Astrocyte of the hippocampus (primary cell): Measurements from ENCODE around the gene KCNH6.

ENCODE experiments used
- DNase-seq: peaks from one replicate; pipeline ENCODE4 v3.0.0; 2011; ENCODE audit warnings: low read depth, low spot score

Gene KCNH6

DNA sequence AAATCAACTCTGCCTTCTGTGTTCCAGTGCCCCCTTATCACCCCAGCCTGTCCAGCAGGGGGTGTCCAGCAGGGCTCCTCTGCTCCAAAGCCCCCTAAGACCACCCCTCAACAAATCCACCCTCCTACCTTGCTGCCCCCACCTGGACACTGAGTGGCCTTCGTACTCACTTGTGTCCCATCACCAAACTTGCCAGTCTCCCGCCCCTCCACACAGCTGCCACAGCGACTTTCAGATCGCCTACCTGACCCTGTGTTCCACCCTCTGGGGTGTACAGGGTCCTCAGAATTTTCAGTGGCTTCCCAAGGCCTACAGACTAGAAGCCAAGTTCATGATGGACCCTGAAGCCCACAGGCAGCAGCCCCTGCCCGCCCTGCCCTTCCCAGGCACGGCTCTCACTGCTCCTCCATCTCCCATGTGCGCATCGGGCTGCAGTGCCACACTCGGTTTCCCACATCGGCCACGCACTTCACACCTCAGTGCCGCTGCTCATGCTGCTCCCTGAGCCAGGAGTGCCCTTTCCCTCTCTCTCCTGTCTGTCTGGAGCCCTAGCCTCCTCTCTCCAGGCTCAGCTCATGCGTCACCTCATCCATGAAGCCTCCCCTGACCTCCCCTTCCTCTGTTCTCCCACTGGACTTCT is 11.8 kb downstream of the KCNH6 start:
- no peak for DNase-seq

GRCh38 chr17:63535640-63536039 is 12.5 kb downstream of the KCNH6 start:
- DNase-seq = no peak

DNA sequence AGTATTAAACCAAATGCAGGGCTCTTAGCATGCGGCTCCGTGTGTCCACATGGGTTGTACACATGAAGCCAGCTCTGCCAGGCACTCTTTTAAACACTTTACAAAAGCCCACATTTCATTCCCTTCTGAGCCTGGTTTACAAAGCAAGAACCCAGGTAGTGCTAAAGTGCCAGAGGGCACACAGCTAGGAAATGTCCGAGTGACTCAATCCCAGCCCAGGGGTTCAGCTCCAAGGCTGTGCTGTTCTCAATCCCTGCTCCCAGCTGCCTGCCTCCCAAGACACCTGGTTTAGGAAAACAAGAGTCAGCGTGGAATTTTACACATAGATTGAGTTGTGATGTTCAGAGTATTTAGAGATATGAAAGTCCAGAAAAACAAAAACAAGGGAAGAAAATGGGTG is 13.8 kb downstream of the KCNH6 start:
- DNase-seq = no peak

GRCh38 chr17:63537991-63538692 is 15.0 kb downstream of the KCNH6 start:
- DNase-seq = no peak

GRCh38 chr17:63538693-63539595 is 15.8 kb downstream of the KCNH6 start:
- no peak for DNase-seq

DNA sequence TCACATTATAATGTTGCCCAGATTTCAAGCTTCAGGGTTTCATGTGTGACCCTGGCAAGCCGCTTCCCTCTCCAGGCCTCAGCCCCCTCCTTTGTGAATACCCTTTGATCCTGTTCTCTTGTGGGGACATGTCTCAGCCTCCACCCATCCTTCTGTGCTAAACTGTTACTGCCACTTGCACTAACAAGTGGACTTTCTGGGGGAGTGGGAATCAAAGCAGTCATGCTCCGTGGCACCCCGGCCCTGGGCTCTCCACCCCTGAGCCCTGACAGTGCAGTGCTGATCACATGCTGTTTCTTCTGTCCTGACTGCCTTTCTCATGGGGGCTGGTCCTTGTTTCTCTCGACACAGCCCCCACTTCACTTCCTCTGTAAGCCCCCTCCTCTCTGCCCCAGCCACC is 17.4 kb downstream of the KCNH6 start:
- DNase-seq = no peak

DNA sequence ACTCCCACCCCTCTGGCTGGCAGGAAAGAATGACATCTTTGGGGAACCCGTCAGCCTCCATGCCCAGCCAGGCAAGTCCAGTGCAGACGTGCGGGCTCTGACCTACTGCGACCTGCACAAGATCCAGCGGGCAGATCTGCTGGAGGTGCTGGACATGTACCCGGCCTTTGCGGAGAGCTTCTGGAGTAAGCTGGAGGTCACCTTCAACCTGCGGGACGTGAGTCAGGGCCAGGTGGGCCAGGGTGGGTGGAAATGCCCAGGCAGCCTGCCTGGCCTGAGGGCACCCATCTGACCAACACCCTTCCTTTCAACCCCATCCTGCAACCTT is 19.0 kb downstream of the KCNH6 start:
- DNase-seq = no peak

DNA sequence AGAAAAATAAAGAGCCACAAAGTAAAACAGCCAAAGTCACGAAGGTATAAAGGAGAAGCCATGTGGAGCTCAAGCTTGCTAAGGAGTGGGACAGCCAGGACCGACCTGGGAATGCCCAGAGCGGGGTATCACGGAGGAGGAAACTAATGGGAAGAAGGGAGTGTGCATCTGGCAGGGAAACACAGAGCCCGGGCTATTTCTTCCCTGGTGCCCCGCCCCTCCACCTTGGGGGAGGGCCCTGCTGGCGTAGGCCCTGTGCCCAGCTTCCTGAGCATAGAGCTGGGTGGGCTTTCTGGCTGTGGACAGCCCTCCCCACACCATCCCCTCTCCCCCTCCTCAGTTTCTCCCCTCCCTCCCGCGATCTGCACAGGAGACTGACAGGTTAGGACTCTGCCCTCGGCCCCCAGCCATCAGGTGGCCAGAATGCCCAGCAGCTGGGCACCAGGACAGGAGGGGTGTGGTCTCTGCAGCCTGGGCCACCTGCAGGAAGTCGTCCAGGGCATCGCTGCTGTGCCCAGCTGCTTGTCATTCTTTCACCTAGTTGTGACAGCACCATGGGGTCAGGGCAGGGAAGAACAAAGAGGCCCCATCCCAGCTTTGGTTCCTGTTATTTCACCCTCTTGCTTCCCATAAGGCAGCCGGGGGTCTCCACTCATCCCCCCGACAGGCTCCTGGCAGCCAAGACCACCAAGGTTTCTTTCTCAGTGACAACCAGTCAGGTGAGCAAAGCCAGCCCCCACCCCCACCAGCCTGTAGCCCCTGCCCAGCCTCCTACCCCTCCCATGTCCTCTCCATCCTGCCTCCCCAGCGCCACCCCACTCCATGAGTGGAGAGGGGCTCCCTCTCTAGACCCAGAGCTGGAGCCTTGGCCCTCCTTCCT is 20.0 kb downstream of the KCNH6 start:
- no peak for DNase-seq

DNA sequence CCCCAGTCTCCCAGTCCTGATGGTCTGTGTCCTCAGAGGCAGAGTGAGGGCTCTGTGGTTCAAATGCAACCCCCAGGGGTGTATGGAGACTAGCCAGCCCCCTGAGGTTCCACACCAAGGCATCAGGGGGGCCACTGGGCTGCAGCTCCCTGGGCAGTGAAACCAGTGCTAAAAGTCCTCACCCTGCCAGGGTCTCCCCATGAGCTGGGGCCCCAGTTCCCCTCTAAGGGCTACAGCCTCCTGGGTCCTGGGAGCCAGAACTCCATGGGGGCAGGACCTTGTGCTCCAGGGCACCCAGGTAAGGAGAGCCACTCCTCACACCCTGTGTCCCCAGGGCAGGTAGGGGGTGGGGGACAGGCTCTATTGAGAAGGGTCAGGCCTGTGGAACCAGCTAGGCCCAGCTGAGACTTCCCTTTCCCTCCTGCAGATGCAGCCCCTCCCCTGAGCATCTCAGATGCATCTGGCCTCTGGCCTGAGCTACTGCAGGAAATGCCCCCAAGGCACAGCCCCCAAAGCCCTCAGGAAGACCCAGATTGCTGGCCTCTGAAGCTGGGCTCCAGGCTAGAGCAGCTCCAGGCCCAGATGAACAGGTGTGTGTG is 20.8 kb downstream of the KCNH6 start:
- DNase-seq = no peak

GRCh38 chr17:63544467-63545301 is 21.5 kb downstream of the KCNH6 start:
- DNase-seq = no peak

GRCh38 chr17:63546308-63547082 is 23.3 kb downstream of the KCNH6 start:
- DNase-seq = no peak

GRCh38 chr17:63547083-63547523 is 23.9 kb downstream of the KCNH6 start:
- DNase-seq = no peak

GRCh38 chr17:63549289-63549945 is 26.3 kb downstream of the KCNH6 start:
- no peak for DNase-seq

GRCh38 chr17:63549946-63550816 is 27.0 kb downstream of the KCNH6 start, which contains the start of gene DCAF7:
Gene DCAF7 (plus strand): TSS chr17:63550477. CDS start chr17:63550678, 201 bp downstream.
- peak; percentile 100 for DNase-seq

DNA sequence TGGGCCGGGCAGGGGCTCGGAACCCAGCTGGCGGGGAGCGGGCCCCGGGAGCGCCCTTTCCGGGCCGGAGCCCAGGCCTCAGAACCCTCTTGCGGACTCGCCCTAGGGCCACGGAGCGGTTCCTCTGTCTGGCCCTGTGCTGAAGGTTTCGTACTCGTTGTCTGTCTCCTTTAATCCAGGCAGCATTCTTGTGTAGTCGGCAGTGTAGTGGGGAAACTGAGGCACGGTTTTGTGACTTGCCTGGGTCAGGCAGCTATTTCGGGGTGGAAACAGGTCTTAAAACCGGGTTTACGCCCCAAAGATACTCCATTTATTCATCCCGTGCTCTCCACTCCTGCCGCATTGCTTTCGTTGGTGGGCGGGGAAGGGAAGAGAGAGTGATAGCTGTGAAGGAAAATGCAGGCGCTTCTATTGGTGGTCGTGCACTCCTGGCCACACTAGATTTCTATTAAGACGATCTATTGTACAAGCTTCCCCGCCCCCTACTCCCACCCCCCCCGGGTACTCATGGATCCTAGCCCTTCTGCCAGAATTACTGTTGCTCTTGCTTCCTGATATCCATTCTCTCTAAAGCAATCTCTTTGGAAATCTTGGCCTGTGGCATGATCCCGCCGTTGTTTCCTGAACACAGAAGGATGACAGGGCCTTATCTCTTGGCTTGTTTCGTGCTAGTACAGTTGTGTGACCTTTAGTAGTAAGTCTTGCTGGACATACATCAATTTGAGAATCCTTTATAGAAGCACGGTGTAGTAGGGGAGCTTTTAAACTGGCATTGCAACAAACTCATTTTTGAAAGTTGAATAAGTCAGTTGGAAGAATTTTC is 27.9 kb downstream of the KCNH6 start:
- DNase-seq = peak; percentile 60

DNA sequence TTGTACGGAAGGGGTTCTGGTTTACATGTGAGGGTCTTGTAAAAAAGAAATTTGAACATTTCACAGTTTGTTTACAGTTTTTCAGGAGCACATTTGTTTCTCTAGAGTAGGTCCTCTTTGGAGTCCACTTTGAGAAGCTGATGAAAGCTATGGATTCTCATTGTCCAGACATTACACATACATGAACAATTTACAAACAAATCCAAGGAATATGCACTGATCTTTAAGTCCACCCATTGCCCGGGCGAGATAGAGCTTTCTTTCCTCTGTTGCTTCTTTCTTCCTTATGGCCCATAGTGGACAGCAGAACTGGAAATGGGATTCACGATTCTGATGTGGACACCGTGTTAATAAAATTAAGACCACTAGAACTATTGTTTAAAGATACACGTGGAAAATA is 29.1 kb downstream of the KCNH6 start:
- DNase-seq = no peak
